Activated CD8-positive, alpha-beta memory T cell treated with anti-CD3 and anti-CD28 coated beads, Interleukin-2, amount 50 U/mL, for 4 hours (primary cell): ENCODE measurements around the gene PTGER2.

Experiments used
- DNase-seq: peaks from one replicate; pipeline ENCODE4 v3.0.0-alpha.2; 2020

The PTGER2 gene

DNA sequence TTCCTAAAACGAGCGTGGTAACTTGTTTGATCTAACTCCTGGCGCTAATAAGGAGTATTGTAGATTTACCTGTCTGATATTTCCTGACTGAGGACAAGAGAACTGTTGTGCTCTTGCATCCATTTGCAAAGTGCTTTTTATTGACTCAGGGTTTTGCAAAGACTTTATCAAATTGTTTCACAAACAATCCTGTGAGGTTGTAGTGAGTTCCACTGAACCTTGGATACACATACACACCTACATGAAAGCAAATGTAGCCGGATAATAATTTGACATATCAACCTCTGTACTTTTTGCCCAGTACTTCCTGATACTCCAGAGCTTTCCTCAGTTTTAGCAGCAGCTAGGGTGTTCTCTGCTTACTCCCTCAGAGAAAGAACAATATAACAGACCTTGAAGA lies 6.7 kb upstream of the PTGER2 start:
- DNase-seq = no peak

DNA sequence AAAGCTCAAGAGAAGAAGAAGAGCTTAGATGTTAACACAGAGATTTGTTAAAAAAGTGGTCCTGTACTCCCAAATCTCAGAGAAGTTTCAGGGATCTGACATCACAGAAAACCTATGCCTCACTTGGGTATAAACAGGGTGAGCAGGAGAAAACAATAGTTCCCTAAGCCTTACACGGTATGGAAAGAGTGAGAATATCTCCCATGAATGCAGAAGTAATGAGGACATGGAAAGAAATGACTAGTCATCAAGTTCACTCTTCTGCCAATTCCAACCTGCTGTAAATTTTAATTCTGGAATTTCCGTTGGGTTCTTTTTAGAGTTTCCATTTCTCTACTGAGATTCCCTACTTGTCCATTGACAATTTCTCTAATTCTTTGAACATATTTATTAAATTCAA lies 6.2 kb upstream of the PTGER2 start:
- DNase-seq = no peak

DNA sequence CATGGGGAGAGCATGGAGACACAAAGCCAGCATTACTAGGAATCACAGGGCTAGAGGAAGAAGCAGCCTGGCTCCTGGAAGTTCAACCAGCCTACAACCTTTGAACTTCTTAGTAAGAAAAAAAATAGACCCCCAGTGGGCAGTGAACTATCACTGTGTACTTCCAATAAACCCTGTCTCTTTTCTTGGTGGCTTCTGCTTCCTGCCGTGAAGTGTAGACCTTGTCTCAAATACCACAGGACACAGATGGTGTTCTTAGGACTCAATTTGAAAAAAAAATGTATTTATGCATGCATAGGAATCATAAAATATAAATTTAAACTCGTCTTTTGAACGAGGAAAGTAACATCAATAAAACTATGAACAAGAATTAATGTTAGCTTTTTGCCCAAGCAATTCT lies 3.6 kb upstream of the PTGER2 start:
- no peak for DNase-seq

DNA sequence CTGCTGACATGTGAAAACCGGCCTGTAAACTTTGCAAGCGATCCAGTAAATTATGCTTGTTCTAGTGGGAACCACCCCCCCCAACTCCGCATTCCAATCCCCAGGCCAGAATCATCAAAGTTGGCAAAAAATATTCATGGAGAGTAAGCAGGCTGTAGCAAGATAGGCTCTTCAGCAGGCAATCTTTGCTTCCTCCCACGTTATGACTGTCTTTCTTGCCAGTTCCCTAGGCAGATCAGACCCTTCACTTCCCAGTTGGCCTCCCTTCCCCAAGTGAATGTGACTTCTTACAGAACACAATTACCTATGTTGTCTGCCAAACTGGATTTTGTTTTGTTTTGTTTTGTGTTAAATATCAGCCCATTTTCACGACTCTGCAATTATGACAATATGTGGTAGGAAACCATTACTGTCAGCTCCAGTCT lies 1.2 kb upstream of the PTGER2 start:
- DNase-seq = no peak

DNA sequence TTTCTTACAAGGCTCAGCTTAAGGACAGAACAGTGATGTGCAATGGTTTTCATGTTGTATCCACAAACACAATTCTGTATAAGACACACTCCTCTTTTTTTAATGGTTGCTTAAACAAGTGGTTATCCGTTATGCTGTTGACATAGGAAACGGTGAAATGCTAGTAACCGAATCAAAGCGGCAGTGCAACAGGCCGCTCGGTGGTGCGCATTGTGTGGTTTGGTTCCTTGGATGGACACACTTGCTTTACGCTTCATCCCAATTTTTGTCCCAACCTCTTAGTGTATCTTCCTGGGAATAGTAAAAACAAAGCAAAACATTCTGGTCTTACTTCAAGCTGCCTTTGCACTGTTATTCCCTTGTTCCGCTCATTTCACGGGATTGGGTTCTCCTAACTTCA lies 650 bp upstream of the PTGER2 start:
- DNase-seq = no peak

DNA sequence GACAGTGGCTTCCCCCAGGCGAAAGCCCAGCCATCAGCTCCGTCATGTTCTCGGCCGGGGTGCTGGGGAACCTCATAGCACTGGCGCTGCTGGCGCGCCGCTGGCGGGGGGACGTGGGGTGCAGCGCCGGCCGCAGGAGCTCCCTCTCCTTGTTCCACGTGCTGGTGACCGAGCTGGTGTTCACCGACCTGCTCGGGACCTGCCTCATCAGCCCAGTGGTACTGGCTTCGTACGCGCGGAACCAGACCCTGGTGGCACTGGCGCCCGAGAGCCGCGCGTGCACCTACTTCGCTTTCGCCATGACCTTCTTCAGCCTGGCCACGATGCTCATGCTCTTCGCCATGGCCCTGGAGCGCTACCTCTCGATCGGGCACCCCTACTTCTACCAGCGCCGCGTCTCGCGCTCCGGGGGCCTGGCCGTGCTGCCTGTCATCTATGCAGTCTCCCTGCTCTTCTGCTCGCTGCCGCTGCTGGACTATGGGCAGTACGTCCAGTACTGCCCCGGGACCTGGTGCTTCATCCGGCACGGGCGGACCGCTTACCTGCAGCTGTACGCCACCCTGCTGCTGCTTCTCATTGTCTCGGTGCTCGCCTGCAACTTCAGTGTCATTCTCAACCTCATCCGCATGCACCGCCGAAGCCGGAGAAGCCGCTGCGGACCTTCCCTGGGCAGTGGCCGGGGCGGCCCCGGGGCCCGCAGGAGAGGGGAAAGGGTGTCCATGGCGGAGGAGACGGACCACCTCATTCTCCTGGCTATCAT lies 663 bp downstream of the PTGER2 start:
- peak; percentile 42 for DNase-seq

DNA sequence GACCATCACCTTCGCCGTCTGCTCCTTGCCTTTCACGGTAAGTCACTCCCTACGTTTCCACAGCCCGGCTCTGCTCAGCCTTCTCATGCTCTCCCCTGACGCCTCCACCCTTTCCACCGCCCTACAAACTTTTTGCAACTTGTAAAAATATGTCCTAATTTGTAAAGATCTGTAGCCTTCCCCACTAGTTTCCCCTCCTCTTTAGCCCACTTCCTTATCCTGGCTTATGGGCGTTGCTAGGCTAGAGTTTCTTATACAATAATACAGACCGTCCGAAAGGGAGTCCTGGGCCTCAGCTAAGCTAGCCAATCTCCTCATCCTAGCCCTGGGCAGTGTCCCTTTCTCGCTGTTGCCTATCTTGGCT lies 1.2 kb downstream of the PTGER2 start:
- peak; percentile 24 for DNase-seq

DNA sequence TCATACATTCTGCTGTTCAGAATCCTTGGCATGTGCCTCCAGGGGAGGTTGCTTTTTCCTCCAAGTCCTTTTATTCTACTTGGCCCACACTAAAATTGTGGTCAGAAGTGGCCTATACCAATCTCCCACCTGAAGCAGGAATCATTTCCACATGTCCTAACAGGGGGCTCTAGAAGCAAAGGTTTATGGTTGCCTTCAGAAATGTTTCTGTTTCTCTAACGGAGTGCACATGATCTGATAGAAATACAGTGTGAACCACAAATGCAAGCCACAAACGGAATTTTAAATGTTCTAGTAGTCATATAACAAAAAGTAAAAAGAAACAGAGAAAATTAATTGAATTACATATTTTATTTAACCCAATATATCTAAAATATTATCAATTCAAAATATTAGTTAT lies 4.0 kb downstream of the PTGER2 start:
- DNase-seq = no peak

DNA sequence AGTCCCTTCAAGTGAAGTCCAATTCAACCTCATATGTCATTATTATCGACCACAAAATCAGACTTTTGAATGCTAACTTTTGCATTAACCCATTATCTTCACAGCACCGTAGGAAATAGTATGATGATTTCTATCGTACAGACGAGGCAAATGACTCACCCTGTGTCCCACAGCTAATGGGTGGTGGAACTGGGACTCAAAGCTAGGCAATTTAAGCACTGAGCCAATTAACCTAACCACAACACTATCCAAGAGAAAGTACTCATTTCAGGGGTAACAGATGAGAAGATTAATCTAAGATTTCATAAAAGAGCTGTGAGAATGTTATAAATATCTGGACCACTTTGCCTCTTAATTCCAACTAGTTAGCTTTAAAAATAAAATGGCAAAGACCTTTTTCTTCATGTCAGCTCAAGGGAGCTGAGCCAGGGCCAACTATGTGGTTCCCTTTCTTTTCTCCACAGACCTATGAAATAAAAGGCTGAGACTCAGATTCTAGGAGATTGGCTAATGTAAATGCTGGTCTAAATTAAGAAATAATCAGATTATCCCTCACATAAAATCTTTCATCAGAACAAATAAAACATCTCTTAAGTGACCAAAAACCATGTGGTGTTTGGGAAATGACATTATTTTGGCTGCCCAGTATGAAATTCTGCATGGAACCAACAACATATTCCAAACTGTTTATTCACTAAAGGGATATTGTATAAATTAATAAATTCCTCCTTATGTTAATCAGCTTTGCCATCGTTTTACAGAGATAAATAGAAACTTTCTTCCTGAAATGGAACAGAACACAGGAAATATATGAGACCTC lies 4.9 kb downstream of the PTGER2 start:
- no peak for DNase-seq

DNA sequence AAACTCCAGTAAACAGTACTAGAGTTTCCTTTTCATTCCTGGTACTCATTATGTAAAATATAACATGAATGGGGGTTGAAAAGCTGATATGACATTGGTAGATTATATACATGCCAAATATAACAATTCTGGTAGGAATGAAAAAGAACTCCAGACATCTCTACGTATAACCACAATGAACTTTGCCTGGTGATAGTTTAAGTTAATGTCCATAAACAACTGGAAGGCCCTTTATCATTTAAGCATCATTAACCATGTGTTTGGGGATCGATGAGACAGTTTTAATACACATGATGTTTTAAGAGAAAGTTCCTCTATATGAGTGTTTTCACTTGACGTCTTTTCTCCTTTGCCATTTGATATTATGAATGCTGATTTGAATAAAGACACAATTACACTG lies 5.8 kb downstream of the PTGER2 start:
- DNase-seq = no peak

DNA sequence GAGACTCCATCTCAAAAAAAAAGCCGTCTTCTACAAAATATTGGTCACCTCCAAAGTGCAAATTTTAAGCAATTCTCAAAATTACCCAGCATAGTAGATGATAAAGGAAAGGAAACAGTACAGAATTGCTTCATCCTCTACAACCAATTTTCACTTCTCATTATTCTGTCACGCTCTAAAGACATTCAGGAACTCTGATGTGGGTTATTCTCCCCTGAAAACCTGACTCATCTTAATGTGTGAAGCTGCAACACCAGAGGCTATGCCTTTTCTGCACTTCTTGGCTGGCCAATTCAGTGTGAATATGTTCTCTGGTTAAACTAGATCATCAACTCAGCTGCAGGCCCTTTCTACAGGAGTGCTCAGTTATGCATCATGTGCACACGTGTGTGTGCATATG lies 11.0 kb downstream of the PTGER2 start:
- no peak for DNase-seq

DNA sequence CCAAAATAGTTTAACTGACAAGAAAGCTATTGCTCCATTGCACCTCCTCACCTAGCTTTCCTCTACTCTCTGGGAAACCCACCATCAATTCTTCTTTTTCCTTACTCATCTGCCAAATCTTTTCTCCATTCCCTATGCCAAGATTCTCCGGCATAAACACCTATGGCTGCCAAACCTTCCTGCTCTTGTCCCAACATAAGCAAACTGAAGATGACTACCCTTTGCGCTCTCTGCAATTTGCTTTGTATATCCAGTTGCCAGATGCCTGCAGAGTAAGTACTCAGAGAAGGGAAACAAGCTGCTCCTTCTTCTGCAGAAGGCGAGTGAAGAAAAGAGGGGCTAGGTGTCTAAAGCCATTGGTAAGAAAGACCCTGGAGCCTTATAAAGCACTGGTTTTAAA lies 11.5 kb downstream of the PTGER2 start:
- no peak for DNase-seq

DNA sequence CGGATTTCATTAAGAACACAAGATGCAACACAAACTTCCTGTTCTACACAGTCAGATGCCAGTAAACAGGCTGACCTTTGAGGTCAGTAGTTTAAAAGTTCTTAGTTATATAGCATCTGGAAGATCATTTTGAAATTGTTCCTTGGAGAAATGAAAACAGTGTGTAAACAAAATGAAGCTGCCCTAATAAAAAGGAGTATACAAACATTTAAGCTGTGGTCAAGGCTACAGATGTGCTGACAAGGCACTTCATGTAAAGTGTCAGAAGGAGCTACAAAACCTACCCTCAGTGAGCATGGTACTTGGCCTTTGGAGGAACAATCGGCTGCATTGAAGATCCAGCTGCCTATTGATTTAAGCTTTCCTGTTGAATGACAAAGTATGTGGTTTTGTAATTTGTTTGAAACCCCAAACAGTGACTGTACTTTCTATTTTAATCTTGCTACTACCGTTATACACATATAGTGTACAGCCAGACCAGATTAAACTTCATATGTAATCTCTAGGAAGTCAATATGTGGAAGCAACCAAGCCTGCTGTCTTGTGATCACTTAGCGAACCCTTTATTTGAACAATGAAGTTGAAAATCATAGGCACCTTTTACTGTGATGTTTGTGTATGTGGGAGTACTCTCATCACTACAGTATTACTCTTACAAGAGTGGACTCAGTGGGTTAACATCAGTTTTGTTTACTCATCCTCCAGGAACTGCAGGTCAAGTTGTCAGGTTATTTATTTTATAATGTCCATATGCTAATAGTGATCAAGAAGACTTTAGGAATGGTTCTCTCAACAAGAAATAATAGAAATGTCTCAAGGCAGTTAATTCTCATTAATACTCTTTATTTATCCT lies 13.5 kb downstream of the PTGER2 start:
- no peak for DNase-seq

DNA sequence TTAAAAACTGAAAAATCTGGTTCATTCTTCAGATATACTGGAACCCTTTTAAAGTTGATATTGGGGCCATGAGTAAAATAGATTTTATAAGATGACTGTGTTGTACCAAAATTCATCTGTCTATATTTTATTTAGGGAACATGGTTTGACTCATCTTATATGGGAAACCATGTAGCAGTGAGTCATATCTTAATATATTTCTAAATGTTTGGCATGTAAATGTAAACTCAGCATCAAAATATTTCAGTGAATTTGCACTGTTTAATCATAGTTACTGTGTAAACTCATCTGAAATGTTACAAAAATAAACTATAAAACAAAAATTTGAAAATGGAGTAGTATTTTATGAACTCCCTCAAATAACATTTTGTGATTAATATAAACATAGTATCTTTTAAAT lies 14.2 kb downstream of the PTGER2 start:
- no peak for DNase-seq

DNA sequence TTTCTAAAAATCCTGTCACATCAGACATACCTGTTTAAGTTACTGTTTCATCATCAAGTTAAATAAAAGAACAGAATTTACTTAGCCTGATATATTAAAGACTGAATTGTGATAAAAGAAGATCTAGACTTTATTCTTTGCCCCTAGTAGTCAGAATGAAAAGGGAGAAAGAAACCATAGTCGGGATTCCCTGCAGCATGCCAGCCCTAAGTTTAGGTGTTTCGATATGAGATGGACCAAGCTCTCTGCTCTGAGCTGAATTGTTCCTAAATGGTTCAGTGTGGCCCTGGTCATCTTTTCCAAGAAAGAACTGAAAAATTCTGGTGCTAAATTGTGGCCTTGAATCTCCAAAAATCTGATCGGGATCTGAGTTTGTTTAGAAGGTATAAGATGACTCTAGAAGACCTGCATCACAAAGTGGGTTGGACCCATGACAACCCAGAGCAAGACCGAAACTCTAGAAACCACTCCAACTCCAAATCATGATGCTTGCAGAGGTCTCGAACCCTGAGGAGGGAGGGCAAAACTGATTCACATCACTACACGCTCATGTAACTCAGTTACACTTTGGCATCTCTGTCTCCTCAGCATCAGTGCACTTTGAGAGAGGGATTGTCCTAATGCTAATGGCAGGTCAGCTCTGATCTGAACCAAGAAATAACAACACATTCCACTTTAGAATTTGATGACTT lies 15.7 kb downstream of the PTGER2 start:
- DNase-seq = no peak

DNA sequence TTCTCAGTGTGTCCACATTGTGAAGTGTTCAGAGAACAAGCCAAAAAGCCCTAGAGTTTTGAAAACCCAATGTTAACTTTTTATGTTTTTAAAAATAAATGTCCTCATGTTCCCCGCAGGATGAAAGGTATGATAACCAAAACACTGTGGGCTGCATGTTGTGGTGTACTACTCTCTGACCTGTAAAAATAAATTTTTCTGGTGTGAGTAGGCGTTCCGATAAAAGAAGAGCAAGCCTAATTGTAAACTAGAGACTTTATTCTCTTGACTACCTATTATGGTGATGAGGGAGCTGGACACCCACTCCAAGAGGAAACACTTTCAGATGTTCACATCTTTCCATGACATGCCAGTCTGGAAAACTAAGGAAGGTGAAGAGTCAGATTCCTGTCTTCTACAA lies 18.2 kb downstream of the PTGER2 start:
- DNase-seq = no peak

DNA sequence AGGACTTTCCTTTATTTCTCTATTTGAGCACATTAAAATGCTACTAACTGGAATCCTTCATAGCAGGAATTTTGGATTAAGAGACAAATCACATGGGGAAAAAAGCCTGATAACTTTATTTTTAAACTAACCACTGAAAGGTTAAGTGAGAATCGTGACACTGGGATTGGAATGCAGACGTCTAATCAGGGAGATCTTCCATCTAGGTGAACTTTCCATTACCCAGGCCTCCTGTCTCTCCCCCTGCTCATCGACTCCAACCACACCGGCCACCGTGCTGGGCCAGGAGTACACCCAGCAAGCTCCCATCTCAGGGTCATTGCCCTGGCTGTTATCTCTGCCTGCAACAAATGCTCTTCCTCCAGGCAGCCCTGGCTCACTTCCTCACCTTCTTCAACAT lies 19.0 kb downstream of the PTGER2 start:
- no peak for DNase-seq

DNA sequence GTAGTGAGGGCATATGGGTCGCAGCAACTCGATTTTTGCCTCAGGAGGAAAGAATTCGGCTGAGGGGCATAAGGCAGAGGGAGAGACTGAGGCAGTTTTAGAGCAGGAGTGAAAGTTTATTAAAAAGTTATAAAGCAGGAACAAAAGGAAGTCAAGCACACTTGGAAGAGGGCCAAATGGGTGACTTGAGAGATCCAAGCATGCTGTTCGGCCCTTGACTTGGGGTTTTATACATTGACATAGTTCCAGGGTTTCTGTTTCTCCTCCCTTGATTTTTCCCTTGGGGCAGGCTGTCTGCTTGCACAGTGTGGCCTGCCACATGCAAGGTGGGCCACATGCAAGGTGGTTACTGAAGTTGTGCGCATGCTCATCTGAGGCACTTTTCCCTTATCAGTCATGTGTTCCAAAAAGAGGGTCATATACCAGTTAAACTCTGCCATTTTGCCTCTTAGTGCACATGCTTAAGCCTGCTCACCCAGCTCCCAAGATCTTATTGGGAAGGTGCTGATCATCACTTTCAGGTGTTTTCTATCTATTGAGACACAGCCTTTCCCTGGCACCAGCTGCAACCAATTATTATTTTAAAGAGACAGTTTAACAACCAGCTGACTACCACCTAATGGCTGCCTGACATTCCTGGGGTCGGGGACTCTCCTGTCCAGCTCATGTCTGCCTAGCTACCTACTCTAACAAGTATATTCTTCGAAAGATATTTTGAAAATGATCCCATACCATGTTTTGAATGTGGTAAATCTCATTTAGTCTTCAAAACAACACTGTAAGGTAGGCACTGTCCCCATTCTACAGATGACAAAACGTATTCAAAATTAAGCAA lies 19.9 kb downstream of the PTGER2 start:
- no peak for DNase-seq

DNA sequence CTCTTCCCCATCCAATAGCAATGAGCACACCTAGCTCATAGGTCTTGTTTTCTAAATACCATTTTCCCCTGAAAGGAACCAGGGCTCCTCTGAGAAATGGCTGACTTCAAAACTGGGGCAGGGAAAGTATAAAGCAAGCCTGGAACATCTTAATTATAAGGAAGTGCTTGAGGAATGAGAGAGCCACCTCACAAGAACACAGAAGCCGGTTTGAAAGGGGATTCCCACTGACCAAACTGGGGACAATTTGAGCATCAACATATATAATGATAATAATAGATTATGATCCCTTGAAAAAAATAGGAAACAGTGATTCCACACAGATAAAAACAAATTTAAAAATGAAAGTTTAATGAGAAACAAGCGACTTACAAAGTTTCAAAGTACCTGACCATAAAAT lies 22.1 kb downstream of the PTGER2 start:
- DNase-seq = no peak

DNA sequence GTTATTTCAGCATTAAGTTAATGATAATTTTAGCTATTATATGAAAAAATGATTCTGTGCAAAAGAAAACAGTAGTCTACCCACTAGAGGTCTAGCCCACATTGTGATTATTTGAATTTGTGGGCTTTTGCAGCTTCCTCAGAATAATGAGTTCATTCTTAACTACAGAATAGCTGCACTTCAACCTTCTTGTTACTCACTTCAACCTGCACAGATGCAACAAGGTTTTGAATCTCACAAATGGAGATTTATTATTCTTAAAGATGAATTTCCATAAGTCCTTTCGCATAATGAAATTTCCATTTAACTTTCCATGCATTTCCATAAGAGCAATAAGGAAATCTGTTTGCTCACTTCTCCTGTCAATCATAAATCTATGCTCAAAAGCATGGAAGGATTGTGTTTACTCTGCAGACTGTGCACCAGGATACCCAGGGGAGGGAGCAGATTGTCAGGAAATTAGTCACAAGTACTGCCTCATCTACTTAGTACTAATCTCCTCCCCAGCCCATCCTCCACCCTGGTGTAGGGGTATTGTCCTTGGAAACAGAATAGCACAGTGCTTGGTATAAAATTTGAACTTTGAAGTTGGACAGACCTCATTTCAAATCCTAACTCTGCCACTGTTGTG lies 24.1 kb downstream of the PTGER2 start:
- no peak for DNase-seq

DNA sequence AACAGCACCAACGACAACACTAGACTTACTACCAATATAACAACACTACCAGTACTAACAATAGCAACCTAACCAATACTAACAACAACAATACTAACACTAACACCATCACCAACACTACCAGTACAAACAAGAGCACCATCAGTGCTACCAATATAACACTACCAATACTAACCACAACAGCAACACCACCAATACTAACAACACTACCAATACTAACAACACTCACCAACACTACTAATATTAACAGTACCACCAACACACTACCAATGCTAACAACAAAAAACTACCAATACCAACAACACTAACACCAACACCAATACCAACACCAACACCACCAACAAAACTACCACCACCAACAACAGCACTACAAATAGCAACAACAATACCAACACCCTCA lies 25.1 kb downstream of the PTGER2 start:
- DNase-seq = no peak
